LNCaP clone FGC (cell line): ENCODE results near the gene PTMS.
A peak's percentile ranks its signal among the peaks of the same experiment; 100 is the strongest.
"Not testable (repeated sequence)": the region's sequence is repeated elsewhere in the genome, so short reads cannot be mapped to it uniquely, and the experiment has no call there.

ENCODE experiments used
- DNase-seq: peaks from one replicate; pipeline ENCODE4 v3.0.0-alpha.2; 2011; ENCODE audit warnings: low read depth
- H3K4me3 ChIP-seq: 2 replicates; pipeline ENCODE4 v1.5.1; 2011; ENCODE audit warnings: mild to moderate bottlenecking, low read depth, low read length, control low read depth
- CTCF ChIP-seq: IDR thresholded peaks from 2 replicates; pipeline ENCODE4 v1.5.1; 2012; ENCODE audit warnings: mild to moderate bottlenecking; ENCODE audit not compliant: control insufficient read depth, insufficient read depth; ENCODE audit errors: extremely low read depth

Gene PTMS

GRCh38 chr12:6729186-6729585 is 37.0 kb upstream of the PTMS start:
- TF ChIP-seq CTCF = no peak
- H3K4me3 ChIP-seq = no peak overlapping the region
- no peak for DNase-seq

GRCh38 chr12:6730169-6730568 is 36.0 kb upstream of the PTMS start:
- DNase-seq = no peak
- no peak for TF ChIP-seq CTCF

GRCh38 chr12:6734506-6735387 is 31.4 kb upstream of the PTMS start:
- DNase-seq = no peak
- no peak overlapping the region for H3K4me3 ChIP-seq
- TF ChIP-seq CTCF = no peak

More at GRCh38 chr12:6730169-6730568, 36.0 kb upstream of the PTMS start:
- no peak overlapping the region for H3K4me3 ChIP-seq

GRCh38 chr12:6735448-6736191 is 30.5 kb upstream of the PTMS start:
- TF ChIP-seq CTCF = peak; percentile 93
- DNase-seq = peak; percentile 52
- no peak overlapping the region for H3K4me3 ChIP-seq

- no peak for TF ChIP-seq CTCF
- DNase-seq = no peak
- no peak overlapping the region for H3K4me3 ChIP-seq
These were observed 29.4 kb upstream of the PTMS start for GRCh38 chr12:6736754-6737153.

GRCh38 chr12:6742080-6742479 is 24.1 kb upstream of the PTMS start:
- not testable (repeated sequence) for H3K4me3 ChIP-seq, DNase-seq

- no peak overlapping the region for H3K4me3 ChIP-seq
- DNase-seq = no peak
- no peak for TF ChIP-seq CTCF
These were observed 23.3 kb upstream of the PTMS start for GRCh38 chr12:6742834-6743233.

- H3K4me3 ChIP-seq, DNase-seq: not testable (repeated sequence)
These were observed 22.9 kb upstream of the PTMS start for GRCh38 chr12:6743300-6743699.
